NOMO-1 (cell line): ENCODE measurements around the gene NEK5.
"Not testable (repeated sequence)": the region's sequence is repeated elsewhere in the genome, so short reads cannot be mapped to it uniquely, and the experiment has no call there.

Experiments
- DNase-seq, 2 experiments: peaks; one replicate each; lab custom pipeline; 2025; ENCODE audit not compliant: unreplicated experiment in 2 of 2; lab: John Stamatoyannopoulos, UW

Gene NEK5

DNA sequence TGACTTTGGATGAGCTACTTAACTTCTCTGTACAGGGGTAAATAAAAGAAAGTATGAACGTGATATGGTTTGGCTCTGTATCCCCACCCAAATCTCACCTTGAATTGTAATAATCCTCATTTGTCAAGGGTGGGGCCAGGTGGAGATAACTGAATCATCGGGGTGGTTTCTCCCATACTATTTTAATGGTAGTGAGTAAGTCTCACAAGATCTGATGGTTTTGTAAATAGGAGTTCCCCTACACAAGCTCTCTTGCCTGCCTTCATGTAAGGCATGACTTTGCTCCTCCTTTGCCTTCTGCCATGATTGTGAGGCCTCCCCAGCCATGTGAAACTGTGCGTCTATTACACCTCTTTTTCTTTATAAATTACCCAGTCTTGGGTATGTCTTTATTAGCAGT lies 43.9 kb downstream of the NEK5 start:
- DNase-seq, result not testable (repeated sequence)

DNA sequence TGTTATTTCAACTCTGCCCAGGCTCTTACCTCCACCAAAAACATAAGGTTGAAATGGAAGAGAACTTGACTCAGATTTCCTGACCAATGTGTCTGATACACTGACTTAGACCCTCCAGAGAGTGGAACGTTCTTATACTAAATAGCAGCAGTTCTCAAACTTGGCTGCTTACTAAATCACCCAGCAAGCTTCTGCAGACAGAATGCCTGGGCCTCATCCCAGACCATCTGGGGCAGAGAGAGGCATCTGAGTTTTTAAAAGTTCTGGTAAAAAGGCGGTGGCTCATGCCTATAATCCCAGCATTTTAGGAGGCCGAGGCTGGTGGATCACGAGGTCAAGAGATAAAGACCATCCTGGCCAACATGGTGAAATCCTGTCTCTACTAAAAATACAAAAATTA lies 46.3 kb downstream of the NEK5 start:
- no peak for DNase-seq

DNA sequence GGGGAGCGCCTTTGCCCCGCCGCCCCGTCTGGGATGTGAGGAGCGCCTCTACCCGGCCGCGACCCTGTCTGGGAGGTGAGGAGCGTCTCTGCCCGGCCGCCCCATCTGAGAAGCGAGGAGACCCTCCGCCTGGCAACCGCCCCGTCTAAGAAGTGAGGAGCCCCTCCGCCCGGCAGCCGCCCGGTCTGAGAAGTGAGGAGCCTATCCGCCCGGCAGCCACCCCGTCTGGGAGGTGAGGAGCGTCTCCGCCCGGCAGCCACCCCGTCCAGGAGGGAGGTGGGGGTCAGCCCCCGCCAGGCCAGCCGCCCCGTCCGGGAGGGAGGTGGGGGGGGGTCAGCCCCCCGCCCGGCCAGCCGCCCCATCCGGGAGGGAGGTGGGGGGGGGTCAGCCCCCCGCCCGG lies 49.0 kb downstream of the NEK5 start:
- DNase-seq, result not testable (repeated sequence)

DNA sequence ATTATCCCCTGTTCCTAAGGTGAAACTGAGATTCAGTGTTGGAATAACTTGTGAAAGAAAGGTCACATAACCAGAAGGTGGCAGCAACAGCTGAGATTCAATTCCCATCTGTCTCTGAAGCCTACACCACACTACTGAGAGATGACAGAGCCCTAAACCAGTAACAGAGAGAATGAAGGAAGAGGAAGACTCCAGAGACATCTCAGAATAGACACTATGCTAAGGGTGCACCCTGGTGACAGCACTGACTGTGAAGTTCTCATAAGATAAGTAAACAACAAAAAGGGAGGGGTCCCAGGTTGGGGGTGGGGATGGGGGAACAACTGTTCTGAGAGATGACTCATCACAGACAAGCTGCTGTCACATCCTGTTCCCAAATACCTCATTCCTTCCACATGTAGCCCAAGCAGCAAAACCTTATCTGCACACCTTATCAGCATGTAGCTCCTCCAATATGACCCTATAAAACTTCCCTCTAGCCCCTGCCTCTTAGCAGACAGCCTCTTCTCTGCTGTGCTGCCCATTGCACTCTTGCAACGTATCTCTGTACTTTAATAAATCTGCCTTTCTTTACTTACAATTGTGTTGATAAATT lies 57.8 kb downstream of the NEK5 start:
- DNase-seq, result no peak

DNA sequence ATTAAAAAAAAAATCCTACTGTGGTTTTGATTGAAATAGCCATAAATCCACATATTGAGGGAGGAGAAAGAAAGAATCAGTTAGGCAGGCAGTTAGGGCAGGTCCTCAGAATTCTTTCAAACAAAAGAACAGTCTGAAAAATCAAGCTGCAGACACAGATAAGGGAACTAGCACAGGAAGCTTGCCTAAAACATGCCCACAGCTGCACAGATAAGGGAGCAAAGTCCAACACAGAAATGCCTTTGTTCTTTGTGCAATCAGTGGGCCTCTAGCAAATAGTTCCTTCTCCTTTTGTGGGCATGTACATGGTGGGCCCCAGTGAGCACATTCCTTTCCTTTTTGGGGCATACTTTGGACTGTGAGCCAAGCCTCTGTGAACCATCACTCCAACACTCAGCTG lies 61.6 kb downstream of the NEK5 start:
- no peak for DNase-seq

DNA sequence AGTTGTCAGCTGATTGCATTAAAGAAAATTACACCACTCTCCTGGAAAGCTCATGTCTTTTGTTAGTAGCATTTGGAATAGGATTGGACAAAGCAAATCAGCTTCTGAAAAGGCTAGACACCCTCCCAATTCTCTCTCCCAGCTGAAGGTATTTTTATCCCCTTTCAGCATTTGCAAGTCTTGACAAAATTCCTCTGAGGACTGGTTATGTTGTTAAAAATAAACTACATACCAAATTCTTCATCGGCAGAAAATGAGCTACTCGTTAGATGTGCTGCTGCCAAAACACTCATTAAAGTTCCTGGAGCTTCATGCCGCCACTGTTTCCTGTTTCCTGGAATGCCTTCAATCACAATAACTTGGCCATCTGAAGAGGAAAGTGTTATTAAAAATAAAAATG lies 67.3 kb downstream of the NEK5 start:
- DNase-seq, result no peak

DNA sequence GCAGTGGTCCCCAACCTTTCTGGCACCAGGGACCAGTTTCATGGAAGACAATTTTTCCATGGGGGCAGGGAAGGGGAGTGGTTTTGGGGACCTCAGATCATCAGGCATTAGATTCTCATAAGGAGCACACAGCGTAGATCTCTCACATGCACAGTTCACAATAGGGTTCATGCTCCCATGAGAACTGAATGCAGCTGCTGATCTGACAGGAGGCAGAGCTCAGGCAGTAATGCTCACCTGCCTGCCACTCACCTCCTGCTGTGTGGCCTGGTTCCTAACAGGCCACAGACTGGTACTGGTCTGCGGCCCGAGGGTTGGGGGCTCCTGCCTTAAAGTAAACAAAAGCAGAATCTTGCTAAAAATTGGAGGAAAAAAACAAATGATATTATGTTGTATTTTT lies 67.8 kb downstream of the NEK5 start:
- not testable (repeated sequence) for DNase-seq

DNA sequence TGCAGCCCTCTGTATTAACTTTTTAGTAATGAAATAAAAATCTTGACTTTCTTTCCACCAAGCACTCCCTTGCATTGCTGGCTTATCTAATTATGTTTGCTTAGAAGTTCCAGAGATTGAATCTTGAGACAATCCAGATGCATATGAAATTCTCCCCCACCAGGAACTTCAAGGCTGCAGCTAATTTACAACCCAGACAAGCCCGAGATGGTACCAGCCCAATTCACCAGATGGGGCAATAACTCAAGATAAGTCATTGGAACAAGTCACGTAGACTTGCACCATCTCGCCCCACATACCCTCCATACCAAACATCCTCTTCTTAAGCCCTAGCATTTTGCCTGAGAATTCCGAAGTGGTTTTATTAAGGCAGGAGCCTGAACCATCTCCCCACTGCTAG lies 75.4 kb downstream of the NEK5 start:
- no peak for DNase-seq

DNA sequence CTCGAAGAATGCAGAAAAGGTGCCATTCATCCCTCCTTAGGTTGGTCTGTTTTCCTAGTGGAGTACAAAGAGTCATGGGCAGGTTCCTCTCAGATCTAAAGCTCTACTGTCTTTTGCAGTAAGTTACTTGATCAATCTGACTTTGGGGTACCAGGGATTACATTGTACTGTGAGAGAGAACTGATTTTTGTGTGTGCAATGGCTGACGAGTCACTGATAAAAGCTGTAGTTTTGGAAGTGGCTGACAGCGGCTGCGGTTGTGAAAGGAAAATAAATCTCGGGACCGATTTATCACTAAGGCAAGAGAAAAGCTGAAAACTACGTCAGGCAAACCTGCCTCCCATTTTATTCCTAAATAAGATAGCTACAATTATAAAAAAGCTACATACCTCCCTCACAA lies 77.5 kb downstream of the NEK5 start:
- DNase-seq, result no peak

DNA sequence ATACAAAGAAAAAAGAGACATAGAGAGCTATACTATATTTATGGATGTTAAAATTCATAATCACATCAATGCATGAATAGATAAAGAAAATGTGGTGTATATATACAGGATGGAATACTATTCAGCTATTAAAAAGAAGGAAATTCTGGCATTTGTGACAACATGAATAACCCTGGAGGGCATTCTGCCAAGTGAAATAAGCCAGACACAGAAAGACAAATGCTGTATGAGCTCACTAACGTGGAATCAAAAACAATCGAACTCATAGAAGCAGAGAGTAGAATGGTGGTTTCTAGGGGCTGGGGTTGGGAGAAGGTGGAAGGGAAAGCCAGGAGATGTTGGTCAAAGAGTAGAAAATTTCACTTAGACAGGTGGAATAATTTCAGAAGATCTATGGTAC lies 80.4 kb downstream of the NEK5 start:
- no peak for DNase-seq

DNA sequence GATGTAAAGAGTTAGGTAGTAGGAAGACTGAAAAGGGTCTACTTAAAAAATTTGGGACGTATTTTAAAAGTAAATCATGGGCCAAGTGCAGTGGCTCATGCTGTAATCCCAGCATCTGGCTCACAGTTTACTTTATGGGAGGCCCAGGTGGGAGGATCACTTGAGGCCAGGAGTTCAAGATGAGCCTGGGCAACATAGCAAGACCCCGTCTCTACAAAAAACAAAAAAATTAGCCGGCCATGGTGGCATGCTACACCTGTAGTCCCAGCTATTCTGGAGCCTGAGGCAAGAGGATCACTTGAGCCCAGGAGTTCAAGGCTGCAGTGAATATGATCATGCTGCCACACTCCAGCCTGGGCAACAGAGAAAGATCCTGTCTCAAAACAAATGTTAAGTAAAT lies 81.4 kb downstream of the NEK5 start:
- DNase-seq, result no peak

DNA sequence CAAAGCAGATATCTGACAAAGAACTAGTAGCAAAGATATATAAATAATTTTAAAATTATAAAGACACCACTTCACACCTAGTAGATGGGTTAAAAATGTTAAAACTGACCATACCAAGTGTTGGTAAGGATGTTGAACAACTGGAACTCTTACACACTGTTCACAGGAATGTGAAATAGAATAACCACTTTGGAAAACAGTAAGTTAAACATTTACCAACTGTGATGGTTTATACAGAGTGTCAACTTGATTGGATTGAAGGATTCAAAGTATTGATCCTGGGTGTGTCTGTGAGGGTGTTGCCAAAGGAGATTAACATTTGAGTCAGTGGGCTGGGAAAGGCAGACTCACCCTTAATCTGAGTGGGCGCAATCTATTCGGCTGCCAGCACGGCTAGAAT lies 85.2 kb downstream of the NEK5 start:
- DNase-seq, result no peak

DNA sequence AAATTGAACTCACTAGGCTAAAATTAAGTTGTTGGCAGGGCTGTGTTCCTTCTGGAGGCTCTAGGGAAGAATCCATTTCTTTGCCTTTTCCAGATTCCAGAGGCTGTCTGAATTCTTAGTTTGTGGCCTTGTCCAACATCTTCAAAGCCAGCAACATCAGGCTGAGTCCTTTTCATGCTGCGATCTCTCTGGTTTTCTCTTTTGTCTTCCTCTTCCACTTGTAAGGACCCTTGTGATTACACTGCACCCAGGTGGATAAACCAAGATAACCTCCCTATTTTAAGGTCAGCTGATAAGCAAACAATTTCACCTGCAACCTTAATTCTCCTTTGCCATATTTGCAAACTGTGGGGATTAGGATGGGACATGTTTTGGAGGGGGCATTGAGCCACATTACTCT lies 92.8 kb downstream of the NEK5 start:
- DNase-seq, result no peak

DNA sequence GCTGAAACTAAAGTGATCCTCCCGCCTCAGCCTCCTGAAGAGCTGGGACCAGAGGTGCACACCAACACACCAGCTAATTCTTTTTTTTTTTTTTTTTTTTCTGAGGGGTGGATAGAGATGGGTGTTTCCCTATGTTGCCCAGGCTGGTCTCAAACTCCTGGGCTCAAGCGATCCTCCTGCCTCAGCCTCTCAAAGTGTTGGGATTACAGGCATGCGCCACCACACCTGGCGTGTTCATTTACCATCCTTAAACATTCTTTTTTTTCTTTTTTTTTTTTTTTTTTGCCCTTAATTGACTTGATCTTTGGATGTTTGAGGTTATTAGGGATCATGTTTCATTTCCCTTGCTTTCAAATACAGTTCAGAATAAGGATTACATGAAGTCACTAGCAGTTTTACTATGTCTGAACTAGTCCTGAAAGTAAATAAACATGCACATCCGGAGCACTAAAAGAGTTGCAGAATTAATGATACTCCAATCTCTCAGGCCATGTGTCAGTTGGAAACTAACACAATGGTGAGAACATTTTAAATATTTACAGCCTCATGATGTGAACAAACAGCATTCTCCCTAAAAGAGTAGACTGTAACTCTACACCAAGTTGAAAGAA lies 94.2 kb downstream of the NEK5 start:
- no peak for DNase-seq

DNA sequence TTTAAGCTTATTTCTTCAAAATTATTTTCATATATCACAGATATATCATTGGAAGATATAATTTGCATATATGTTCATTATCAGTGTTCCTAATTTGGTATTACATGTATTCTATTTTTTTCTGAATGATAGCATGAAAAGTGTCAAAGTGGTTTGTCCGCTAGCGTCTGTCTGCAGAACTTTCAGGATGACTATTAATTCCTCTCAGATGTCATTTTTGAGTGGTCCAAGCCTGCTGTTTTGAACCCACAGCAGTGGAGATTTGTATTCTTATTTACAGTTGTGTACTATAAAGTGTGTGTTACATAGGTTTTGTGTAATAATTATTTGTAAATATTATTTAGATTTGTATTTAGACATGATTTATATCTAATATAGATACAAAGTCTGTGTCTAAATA lies 95.8 kb downstream of the NEK5 start:
- no peak for DNase-seq

DNA sequence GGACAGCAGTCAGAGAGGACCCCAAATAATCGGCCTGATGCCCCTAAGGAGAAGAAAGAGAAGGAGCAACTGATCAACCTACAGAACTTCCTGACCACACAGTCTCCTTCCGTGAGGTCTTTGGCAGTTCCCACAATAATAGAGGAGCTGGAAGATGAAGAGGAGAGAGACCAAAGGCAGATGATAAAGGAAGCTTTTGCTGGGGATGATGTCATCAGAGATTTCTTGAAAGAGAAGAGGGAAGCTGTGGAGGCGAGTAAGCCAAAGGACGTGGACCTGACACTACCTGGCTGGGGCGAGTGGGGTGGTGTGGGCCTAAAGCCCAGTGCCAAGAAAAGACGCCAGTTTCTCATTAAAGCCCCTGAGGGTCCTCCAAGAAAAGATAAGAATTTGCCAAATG lies 98.5 kb downstream of the NEK5 start:
- DNase-seq, result not testable (repeated sequence)

DNA sequence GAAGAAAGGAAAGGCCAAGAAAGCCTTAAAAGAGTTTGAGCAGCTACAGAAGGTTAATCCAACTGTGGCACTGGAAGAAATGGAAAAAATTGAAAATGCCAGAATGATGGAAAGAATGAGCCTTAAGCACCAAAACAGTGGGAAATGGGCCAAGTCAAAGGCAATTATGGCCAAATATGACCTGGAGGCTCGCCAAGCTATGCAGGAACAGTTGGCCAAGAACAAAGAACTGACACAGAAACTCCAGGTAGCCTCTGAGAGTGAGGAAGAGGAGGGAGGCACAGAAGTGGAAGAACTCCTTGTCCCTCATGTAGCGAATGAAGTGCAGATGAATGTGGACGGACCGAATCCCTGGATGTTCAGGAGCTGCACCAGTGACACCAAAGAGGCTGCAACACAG lies 99.3 kb downstream of the NEK5 start:
- DNase-seq, result no peak

DNA sequence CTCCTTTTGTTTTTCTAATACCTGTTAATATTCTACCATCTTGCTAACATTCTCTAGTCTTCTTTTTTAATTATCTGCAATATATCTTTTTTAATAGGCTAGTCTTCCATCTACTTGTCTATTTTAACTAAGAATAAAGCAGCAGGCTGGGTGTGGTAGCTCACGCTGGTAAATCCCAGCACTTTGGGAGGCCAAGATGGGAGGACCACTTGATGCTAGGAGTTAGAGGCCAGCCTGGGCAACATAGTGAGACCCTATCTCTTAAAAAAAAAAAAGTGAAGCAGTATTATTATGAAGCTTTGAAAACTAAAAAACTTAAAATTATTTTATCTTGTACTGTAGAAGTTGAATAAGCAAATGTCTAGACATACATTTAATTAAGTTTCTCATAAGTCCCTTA lies 101.0 kb downstream of the NEK5 start:
- DNase-seq, result no peak

DNA sequence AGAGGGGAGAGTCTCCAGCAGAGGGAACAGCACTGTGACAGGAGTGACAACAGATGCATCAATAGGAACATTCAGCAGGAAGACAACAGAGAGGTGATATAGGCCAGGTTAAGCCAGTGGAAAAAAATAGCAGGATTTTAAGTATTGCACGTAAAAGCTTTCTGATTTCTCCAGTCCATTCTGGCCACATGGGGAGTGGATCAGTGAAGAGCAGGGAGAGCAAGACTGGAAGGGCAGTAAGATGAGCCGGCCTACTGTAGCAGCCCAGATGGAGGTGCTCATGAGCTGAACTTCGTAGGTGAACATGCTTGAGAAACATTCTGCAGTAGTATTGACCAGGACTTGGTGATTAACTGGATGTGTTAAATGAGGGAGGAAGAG lies 102.6 kb downstream of the NEK5 start:
- no peak for DNase-seq

DNA sequence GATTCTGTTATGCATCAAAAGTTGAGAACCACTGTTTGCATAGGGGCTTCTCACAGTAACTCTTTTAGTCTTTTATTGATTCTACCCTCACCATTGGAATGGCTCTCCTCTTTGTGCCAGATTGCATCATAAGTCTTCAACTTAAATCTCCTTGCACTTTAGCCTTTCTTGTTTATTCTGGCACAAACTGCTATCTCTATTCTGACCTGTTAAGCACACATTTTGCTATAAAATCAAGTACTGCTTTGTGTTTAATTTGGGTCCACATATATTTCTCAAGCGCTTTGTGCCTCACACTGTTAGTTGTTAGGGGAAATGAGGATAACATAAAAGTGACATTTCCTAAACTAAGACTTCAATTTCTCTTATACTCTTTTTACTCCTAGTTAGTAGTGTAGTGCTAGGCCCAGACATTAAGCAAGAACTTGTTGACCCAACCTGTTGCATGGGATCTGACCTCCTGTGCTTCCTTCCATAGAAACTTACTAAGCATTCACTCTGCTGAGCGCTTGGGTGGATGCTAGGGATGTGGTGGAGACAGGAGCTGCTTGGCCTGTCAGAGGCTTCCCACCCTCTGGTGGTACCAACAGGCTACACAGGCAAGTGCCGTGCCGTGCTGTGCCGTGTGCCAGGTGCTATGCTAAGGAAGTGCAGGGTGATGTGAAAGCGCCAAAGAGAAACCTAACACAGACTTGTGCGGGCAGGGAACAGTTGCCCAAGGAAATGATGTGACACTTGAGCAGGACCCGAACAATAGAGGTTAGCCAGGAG lies 103.2 kb downstream of the NEK5 start:
- no peak for DNase-seq

DNA sequence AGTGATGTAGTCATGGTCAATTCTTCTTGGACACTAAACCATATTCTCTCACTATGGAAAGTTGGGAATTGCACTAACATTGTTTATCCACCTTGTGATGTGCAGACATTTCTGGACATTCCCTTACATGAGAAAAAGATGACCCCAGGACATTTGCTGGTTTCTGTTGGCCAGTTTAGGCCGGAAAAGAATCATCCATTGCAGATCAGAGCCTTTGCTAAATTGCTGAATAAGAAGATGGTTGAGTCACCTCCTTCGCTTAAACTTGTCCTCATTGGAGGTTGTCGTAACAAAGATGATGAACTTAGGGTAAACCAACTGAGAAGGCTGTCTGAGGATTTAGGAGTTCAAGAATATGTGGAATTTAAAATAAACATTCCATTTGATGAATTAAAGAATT lies 104.4 kb downstream of the NEK5 start, which contains the start of gene UTP14C:
TSS of gene UTP14C (plus strand) at position 211 of the 400 bp plus-strand sequence. CDS start 4,114 bp downstream, outside the sequence.
- no peak for DNase-seq

DNA sequence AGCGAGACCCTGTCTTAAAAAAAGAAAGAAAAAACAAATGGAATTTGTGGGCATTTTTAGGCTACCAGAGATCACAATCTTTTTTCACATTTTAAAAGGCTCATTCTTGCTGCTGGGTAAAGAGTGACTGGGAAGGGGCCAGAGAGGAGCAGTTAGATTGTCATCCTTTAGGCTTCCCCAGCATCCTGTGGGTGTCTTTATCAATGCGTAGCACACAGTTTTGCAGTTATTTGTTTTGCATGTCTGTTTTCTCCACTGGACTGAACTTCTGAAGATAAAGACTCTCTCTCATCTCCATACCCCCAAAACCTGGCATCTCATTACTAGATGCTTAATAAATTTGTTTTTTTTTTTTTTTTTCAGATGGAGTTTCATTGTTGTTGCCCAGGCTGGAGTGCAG lies 106.5 kb downstream of the NEK5 start:
- DNase-seq, result no peak
